Liver (tissue), 9 donors: Measurements from ENCODE around the gene C14orf93. TPM values are rescaled to one million over a fixed set of nuclear protein-coding genes. Genes with fewer than 3 reads are reported as not detected.

Source experiments
- DNase-seq: peaks from one replicate; pipeline ENCODE4 v3.0.0-alpha.2; 2017; ENCODE audit warnings: low spot score
- H3K27ac ChIP-seq, 2 donors: one replicate each; pipeline ENCODE4 v1.7.0; 2013; ENCODE audit warnings: inconsistent platforms in 2 of 2, low read length in 2 of 2, control low read depth in 1 of 2, low read depth in 1 of 2, mild to moderate bottlenecking in 1 of 2
- H3K27me3 ChIP-seq, 4 donors: one replicate each; pipeline versions ENCODE4 v1.6.1 to v1.7.0; 2013; ENCODE audit warnings: low read length in 3 of 4, inconsistent platforms in 1 of 4, mild to moderate bottlenecking in 1 of 4, moderate library complexity in 1 of 4; ENCODE audit not compliant: control insufficient read depth in 4 of 4, insufficient read depth in 4 of 4
- H3K36me3 ChIP-seq, 4 donors: one replicate each; pipeline versions ENCODE4 v1.6.1 to v1.7.0; 2013; ENCODE audit warnings: low read length in 3 of 4, mild to moderate bottlenecking in 3 of 4, low read depth in 1 of 4, moderate library complexity in 1 of 4; ENCODE audit not compliant: control insufficient read depth in 4 of 4, insufficient read depth in 3 of 4
- H3K4me1 ChIP-seq, 4 donors: one replicate each; pipeline versions ENCODE4 v1.6.1 to v1.7.0; 2013; ENCODE audit warnings: low read length in 3 of 4, mild to moderate bottlenecking in 3 of 4, moderate library complexity in 1 of 4; ENCODE audit not compliant: control insufficient read depth in 4 of 4, insufficient read depth in 4 of 4
- H3K4me3 ChIP-seq, 3 donors: one replicate each; pipeline versions ENCODE4 v1.6.1 to v1.7.0; 2013; ENCODE audit warnings: low read length in 3 of 3, control low read depth in 1 of 3, low read depth in 1 of 3, mild to moderate bottlenecking in 1 of 3
- H3K9ac ChIP-seq, 2 donors: one replicate each; pipeline ENCODE4 v1.7.0; 2013; ENCODE audit warnings: low read length in 2 of 2, mild to moderate bottlenecking in 2 of 2, moderate library complexity in 2 of 2, control low read depth in 1 of 2, low read depth in 1 of 2
- H3K9me3 ChIP-seq, 4 donors: one replicate each; pipeline versions ENCODE4 v1.6.1 to v1.7.0; 2013; ENCODE audit warnings: low read length in 3 of 4; ENCODE audit not compliant: control insufficient read depth in 4 of 4
- EGR1 ChIP-seq, 2 donors: IDR thresholded peaks; 2 replicates each; pipeline ENCODE4 v1.6.1; 2016 to 2018; ENCODE audit warnings: antibody characterized with exemption in 2 of 2, low read depth in 2 of 2
- GABPA ChIP-seq, 2 donors: IDR thresholded peaks in 1 of 2; conservative IDR thresholded peaks in 1 of 2; 2 replicates each; pipeline ENCODE4 v1.6.1; 2016; ENCODE audit warnings: antibody characterized with exemption in 2 of 2, mild to moderate bottlenecking in 1 of 2, moderate library complexity in 1 of 2
- HNF4A ChIP-seq, 2 donors: conservative IDR thresholded peaks; 2 replicates each; pipeline ENCODE4 v1.6.1; 2016; ENCODE audit warnings: antibody characterized with exemption in 2 of 2, mild to moderate bottlenecking in 2 of 2
- HNF4G ChIP-seq: IDR thresholded peaks from 2 replicates; pipeline ENCODE4 v1.6.1; 2016; ENCODE audit warnings: antibody characterized with exemption
- RXRA ChIP-seq, 2 donors: IDR thresholded peaks; 2 replicates each; pipeline ENCODE4 v1.6.1; 2017 to 2018; ENCODE audit warnings: antibody characterized with exemption in 2 of 2, mild to moderate bottlenecking in 1 of 2
- SP1 ChIP-seq: IDR thresholded peaks from 2 replicates; pipeline ENCODE4 v1.6.1; 2018; ENCODE audit warnings: antibody characterized with exemption, mild to moderate bottlenecking
- YY1 ChIP-seq: IDR thresholded peaks from 2 replicates; pipeline ENCODE4 v1.6.1; 2016; ENCODE audit warnings: antibody characterized with exemption, mild to moderate bottlenecking
- WGBS: extraction: QIAGEN DNeasy Blood & Tissue Kit; methylation state at CpG from one replicate; pipeline ENCODE4 v1.1.7; 2013; 5-methylcytosine and 5-hydroxymethylcytosine counted together
- polyA plus RNA-seq, 2 donors: library from polyadenylated mRNA; stranded (reverse) in 1 of 2; unstranded in 1 of 2; fragments of 200-250 nt in 1 of 2; fragments of >200 nt in 1 of 2; fragmentation: Nextera tagmentation in 1 of 2; extraction: Ambion mirVana in 1 of 2; gene quantifications; one replicate each; pipeline versions ENCODE4 v1.2.1 to v1.2.3, GENCODE V29; 2013 to 2015
- total RNA-seq, 2 donors: library from RNA; depleted of rRNA; stranded (reverse); fragments of >200 nt; gene quantifications; one replicate each; pipeline ENCODE4 v1.2.3, GENCODE V29; 2014
- TF ChIP-seq, protein P1 (sequence below): IDR thresholded peaks from 2 replicates; pipeline ENCODE4 v1.6.1; 2016; ENCODE audit warnings: antibody characterized with exemption
- TF ChIP-seq, protein P2 (sequence below): IDR thresholded peaks from 2 replicates; pipeline ENCODE4 v1.6.1; 2016; ENCODE audit warnings: antibody characterized with exemption
- TF ChIP-seq, protein P3 (sequence below): IDR thresholded peaks from 2 replicates; pipeline ENCODE4 v1.6.1; 2016; ENCODE audit warnings: antibody characterized with exemption, mild to moderate bottlenecking
- donor health status: healthy.
- donor health status: healthy.
- donor health status: healthy.
- donor health status: healthy.
- donor health status: healthy.

Gene C14orf93, protein sequence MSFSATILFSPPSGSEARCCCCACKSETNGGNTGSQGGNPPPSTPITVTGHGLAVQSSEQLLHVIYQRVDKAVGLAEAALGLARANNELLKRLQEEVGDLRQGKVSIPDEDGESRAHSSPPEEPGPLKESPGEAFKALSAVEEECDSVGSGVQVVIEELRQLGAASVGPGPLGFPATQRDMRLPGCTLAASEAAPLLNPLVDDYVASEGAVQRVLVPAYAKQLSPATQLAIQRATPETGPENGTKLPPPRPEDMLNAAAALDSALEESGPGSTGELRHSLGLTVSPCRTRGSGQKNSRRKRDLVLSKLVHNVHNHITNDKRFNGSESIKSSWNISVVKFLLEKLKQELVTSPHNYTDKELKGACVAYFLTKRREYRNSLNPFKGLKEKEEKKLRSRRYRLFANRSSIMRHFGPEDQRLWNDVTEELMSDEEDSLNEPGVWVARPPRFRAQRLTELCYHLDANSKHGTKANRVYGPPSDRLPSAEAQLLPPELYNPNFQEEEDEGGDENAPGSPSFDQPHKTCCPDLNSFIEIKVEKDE
- total RNA-seq (1 to 10 TPM; 3.8 to 7.1 TPM), polyA plus RNA-seq (1 to 10 TPM; 2.1 to 3.0 TPM)

DNA sequence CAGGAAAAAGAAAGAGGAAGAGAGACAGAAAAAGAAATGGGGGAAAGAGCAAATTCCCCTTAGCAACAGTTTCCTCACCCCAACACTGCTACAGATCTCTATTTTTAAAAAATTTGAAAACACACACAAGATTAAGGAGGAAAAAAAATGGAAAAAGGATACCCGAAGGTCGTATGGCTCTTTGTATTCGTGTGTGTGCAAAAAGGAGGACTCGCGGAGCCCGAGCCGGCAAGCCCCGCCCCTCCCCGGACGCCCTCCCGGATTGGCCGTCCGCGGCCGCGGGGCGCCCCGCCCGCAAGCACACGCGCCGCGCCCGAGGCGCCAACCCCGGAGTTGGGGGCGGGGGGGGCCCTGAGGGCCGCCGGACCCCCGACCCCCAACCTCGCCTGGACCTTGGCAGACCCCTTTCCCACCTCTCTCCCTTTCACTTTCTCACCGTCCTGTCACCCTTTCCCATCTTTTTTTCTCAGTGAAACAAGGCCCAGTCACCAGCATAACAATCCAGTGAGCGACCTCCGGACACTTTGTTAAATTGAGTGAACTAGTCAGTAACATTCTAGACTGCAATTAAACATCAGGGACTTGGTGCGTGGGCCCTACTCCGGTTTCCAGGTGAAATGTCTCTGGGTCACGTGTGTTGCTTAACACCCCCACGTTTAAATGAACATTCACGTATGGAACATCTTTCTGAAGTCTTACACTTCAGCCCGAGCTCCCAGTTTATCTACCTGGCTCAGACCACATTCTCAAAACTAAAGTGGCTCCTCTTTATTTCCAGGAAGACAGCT lies at the start of gene C14orf93:
TSS of gene C14orf93 (minus strand) at position 205 of the 788 bp plus-strand sequence. CDS start 11,120 bp downstream, outside the sequence.
- no peaks in the 10 kb centered on the region for H3K9me3 ChIP-seq
- peak; percentile 88 for DNase-seq
- WGBS = 2% methylated on average over 40 of the region's 40 CpGs
- no peaks in the 10 kb centered on the region for H3K27me3 ChIP-seq
- H3K9ac ChIP-seq = peak within 1 kb of the TSS in 1 of 2 donors; percentile 79
- peaks cover 3 to 14% (median 7%) of the 10 kb centered on the region in 4 donors for H3K4me1 ChIP-seq
- H3K36me3 ChIP-seq = no peaks in the 10 kb centered on the region
- TF ChIP-seq SP1 = peak; percentile 6
- TF ChIP-seq HNF4A (conservative IDR thresholded peaks at IDR 0.05) = no peak
- H3K4me3 ChIP-seq = peak within 1 kb of the TSS; percentile 65 to 83 (median 70)
- peak within 1 kb of the TSS; percentile 69 to 80 for H3K27ac ChIP-seq

DNA sequence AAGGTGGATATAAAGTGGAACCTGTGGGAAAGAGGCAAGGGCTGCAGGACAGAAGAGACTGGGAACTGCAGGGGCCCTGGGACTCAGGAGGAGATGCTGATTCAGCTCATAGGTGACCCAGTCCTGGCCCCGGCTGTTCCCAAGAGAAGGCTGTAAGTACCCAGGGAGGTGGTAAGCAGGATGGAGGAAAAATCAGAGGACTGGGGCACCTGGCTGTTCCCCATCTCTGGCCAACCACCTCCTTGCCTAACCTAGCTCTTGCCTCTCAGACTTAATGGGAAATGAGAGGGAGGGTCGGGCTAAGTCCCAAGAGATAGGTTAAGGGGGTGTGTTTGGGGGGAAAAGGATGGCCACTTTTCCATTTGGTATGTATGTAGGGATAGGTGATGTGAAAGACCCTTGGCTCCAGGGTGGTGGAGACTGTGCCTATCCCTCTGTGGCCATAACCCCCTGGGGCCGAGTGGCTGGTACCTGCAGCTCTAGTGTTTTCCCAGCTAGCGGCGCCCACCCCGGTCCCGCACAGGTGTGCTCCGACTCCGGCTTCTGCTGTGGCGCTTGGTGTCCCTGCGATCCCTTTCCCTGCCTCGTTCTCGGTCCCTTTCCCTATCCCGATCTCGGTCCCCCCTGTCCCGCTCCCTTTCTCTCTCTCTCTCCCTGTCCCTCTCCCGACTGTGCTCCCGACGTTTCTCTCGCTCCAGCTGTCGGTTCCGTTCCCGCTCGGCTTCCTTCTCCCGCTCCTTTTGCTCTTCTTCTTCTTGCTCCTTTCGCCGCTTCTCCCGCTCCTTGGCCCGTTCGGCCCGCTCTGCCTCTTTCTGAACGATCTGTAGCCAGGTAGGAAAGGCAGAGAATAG lies 48.9 kb upstream of the C14orf93 start:
- Histone ChIP-seq H3K36me3 (peaks cover 19 to 43% (median 35%) of the 10 kb centered on the region in 4 donors), H3K27ac (no peak overlapping the region), H3K4me3 (no peak overlapping the region), H3K9ac (no peak overlapping the region), H3K4me1 (peaks cover 4 to 17% (median 13%) of the 10 kb centered on the region in 4 donors), H3K9me3 (no peaks in the 10 kb centered on the region), H3K27me3 (no peaks in the 10 kb centered on the region)
- TF ChIP-seq RXRA (IDR thresholded peaks at IDR 0.05) (no peak), YY1 (no peak), GABPA (IDR thresholded peaks at IDR 0.05 in 1 of 2, conservative IDR thresholded peaks at IDR 0.05 in 1 of 2) (no peak), HNF4G (no peak), EGR1 (IDR thresholded peaks at IDR 0.05; ENCODE audit: low read depth in 2 of 2) (no peak), SP1 (no peak)
- TF ChIP-seq, protein P1, sequence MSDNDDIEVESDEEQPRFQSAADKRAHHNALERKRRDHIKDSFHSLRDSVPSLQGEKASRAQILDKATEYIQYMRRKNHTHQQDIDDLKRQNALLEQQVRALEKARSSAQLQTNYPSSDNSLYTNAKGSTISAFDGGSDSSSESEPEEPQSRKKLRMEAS = no peak
- TF ChIP-seq, protein P2, sequence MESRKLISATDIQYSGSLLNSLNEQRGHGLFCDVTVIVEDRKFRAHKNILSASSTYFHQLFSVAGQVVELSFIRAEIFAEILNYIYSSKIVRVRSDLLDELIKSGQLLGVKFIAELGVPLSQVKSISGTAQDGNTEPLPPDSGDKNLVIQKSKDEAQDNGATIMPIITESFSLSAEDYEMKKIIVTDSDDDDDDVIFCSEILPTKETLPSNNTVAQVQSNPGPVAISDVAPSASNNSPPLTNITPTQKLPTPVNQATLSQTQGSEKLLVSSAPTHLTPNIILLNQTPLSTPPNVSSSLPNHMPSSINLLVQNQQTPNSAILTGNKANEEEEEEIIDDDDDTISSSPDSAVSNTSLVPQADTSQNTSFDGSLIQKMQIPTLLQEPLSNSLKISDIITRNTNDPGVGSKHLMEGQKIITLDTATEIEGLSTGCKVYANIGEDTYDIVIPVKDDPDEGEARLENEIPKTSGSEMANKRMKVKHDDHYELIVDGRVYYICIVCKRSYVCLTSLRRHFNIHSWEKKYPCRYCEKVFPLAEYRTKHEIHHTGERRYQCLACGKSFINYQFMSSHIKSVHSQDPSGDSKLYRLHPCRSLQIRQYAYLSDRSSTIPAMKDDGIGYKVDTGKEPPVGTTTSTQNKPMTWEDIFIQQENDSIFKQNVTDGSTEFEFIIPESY = no peak
- TF ChIP-seq, protein P3, sequence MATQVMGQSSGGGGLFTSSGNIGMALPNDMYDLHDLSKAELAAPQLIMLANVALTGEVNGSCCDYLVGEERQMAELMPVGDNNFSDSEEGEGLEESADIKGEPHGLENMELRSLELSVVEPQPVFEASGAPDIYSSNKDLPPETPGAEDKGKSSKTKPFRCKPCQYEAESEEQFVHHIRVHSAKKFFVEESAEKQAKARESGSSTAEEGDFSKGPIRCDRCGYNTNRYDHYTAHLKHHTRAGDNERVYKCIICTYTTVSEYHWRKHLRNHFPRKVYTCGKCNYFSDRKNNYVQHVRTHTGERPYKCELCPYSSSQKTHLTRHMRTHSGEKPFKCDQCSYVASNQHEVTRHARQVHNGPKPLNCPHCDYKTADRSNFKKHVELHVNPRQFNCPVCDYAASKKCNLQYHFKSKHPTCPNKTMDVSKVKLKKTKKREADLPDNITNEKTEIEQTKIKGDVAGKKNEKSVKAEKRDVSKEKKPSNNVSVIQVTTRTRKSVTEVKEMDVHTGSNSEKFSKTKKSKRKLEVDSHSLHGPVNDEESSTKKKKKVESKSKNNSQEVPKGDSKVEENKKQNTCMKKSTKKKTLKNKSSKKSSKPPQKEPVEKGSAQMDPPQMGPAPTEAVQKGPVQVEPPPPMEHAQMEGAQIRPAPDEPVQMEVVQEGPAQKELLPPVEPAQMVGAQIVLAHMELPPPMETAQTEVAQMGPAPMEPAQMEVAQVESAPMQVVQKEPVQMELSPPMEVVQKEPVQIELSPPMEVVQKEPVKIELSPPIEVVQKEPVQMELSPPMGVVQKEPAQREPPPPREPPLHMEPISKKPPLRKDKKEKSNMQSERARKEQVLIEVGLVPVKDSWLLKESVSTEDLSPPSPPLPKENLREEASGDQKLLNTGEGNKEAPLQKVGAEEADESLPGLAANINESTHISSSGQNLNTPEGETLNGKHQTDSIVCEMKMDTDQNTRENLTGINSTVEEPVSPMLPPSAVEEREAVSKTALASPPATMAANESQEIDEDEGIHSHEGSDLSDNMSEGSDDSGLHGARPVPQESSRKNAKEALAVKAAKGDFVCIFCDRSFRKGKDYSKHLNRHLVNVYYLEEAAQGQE = no peak
- no peak for DNase-seq
- WGBS = 93% methylated on average over 32 of the region's 32 CpGs
